GM19239 (cell line): ENCODE measurements around the gene ADGRG3.
A peak's percentile ranks its signal among the peaks of the same experiment; 100 is the strongest.

Source experiments
- DNase-seq: peaks from one replicate; pipeline ENCODE4 v3.0.0; 2011; ENCODE audit warnings: low spot score; ENCODE audit not compliant: insufficient read length
- FAIRE-seq: peaks from 2 replicates; lab custom pipeline; 2011; peaks lifted over from hg19 to GRCh38; lab: Jason Lieb, UNC

The ADGRG3 gene

GRCh38 chr16:57689762-57690558 is 21.9 kb downstream of the ADGRG3 start:
- FAIRE-seq (peak; percentile 87), DNase-seq (peak; percentile 46)

- FAIRE-seq (no peak), DNase-seq (no peak)
Observed at GRCh38 chr16:57690782-57691471, 22.8 kb downstream of the ADGRG3 start.

- FAIRE-seq (no peak), DNase-seq (no peak)
Observed at GRCh38 chr16:57692636-57693035, 24.5 kb downstream of the ADGRG3 start.

- FAIRE-seq (no peak), DNase-seq (no peak)
Observed at GRCh38 chr16:57693550-57693949, 25.4 kb downstream of the ADGRG3 start.

GRCh38 chr16:57694231-57694724 is 26.2 kb downstream of the ADGRG3 start:
- DNase-seq (no peak), FAIRE-seq (no peak)

- FAIRE-seq (no peak), DNase-seq (peak; percentile 52)
Observed at GRCh38 chr16:57694725-57695679, 26.9 kb downstream of the ADGRG3 start, which contains the start of gene DRC7. DRC7 (plus strand) TSS chr16:57694806; CDS start chr16:57697950, 3,144 bp downstream.

GRCh38 chr16:57695680-57696069 is 27.6 kb downstream of the ADGRG3 start:
- FAIRE-seq: no peak

GRCh38 chr16:57696240-57696639 is 28.1 kb downstream of the ADGRG3 start:
- no peak for FAIRE-seq

More at GRCh38 chr16:57695680-57696069, 27.6 kb downstream of the ADGRG3 start:
- DNase-seq: no peak

GRCh38 chr16:57697896-57698537 is 29.9 kb downstream of the ADGRG3 start:
- FAIRE-seq (no peak), DNase-seq (no peak)

More at GRCh38 chr16:57696240-57696639, 28.1 kb downstream of the ADGRG3 start:
- DNase-seq: no peak

- DNase-seq (no peak), FAIRE-seq (no peak)
Observed at GRCh38 chr16:57698812-57699405, 30.8 kb downstream of the ADGRG3 start.

- no peak for DNase-seq
- no peak for FAIRE-seq
Observed at GRCh38 chr16:57699481-57699880, 31.4 kb downstream of the ADGRG3 start.

GRCh38 chr16:57699899-57700298 is 31.8 kb downstream of the ADGRG3 start:
- FAIRE-seq (no peak), DNase-seq (no peak)

GRCh38 chr16:57700781-57701551 is 32.9 kb downstream of the ADGRG3 start:
- no peak for FAIRE-seq
- DNase-seq: no peak

- no peak for DNase-seq
Observed at GRCh38 chr16:57701759-57702371, 33.8 kb downstream of the ADGRG3 start.

GRCh38 chr16:57703416-57704010 is 35.4 kb downstream of the ADGRG3 start:
- FAIRE-seq: no peak

More at GRCh38 chr16:57701759-57702371, 33.8 kb downstream of the ADGRG3 start:
- no peak for FAIRE-seq

GRCh38 chr16:57704011-57704904 is 36.2 kb downstream of the ADGRG3 start:
- no peak for FAIRE-seq
- no peak for DNase-seq

More at GRCh38 chr16:57703416-57704010, 35.4 kb downstream of the ADGRG3 start:
- DNase-seq: no peak
